Measurements from ENCODE around the gene TRAF1.

DNA sequence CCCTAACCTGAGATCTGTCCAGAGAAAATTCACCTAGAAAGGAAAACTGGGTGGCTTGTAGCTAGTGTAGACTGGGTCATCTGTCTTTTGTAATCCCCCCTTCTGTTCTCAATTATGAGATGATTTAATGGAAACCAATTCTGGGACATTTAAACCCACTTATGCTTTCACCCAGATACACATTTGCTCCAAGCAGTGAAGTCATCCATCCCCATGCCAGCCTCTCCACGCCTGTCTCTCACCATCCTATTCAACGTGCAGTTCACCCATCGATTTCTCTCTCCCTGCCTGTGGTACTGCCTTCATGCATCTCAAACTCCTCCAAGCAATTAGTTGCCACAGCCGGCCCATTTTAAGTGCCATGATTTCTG is 51.4 kb downstream of the TRAF1 start:
- no peak for TF ChIP-seq POLR2AphosphoS5 (IDR thresholded peaks at IDR 0.05; ENCODE audit: low read depth, low read length)
- no peak for TF ChIP-seq POLR2A (IDR thresholded peaks at IDR 0.05; ENCODE audit: low read depth, low read length)
- TF ChIP-seq TAF1 (IDR thresholded peaks at IDR 0.05; ENCODE audit: borderline replicate concordance, low read depth, low read length), result no peak
